ENCODE results near the gene ALDH5A1.

The ALDH5A1 gene

GRCh38 chr6:24494821-24495795 lies at the start of gene ALDH5A1:
TSS of gene ALDH5A1 (plus strand) at chr6:24494969. CDS start at chr6:24494997, 28 bp downstream.
- peak; percentile 55 to 68 for DNase-seq (ENCODE audit: low read depth in 1 of 2, low spot score in 1 of 2)

DNA sequence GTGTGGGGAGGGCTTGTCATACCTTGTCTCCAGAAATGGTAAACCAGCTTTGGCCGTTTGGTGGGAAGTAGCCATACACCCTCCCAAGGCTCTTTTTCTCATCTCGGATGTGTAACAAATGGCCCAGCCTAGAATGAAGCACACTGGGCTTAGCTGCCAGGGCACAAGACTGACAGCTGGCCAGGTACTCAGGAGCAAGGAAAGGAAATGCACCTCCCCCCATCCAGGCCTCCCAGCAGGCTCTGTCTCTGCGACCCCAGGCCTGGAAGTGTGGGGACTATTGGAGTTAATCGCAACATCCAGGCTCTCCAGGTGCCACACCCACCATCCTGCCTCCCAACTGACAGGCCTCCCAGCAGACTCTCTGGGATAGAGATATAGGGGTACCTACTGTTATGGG lies 49.1 kb upstream of the ALDH5A1 start:
- no peak for DNase-seq (ENCODE audit: low read depth in 1 of 2, low spot score in 1 of 2)

- DNase-seq (ENCODE audit: low read depth in 1 of 2, low spot score in 1 of 2): no peak
Observed at GRCh38 chr6:24446670-24447069, 48.1 kb upstream of the ALDH5A1 start.

- DNase-seq (ENCODE audit: low read depth in 1 of 2, low spot score in 1 of 2): no peak
Observed at GRCh38 chr6:24448396-24448795, 46.4 kb upstream of the ALDH5A1 start.

GRCh38 chr6:24448828-24449525 lies 45.8 kb upstream of the ALDH5A1 start:
- no peak for DNase-seq (ENCODE audit: low read depth in 1 of 2, low spot score in 1 of 2)

DNA sequence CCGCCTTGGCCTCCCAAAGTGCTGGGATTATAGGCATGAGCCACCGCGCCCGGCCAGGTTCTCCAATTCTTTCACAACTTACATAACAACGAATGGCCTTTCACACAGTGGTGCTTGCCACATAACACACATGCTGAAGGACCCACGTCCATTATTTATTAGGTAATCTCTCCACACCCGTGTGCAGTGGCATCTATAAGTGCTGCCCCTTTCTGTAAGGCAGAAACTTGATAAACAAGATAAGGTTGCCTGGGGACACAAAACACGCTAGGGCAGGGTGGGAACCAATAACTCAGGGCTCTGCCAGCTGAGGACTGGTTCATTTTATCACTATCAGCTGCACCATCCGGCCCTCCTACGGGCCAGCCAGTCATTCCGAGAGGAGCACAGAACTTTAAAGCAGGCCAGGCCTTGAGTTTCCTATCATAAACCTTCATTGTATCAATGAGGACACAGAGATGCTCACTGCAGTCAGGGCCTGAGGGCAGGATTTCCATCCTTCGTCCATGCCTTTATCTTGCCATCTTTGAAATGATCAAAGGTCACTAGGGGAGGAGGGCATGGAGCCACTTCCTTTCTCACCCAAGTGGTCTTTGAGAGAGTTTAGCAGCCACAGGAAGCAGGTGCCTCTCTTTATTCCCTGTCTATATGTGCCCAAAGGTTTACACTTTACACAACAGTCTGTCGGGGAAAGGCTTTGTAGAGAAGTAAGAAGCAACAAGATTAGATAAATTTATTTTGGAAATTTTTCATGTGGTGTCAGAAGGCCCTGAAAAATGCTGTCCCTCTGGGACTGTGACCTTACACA lies 43.0 kb upstream of the ALDH5A1 start:
- DNase-seq (ENCODE audit: low read depth in 1 of 2, low spot score in 1 of 2): no peak

- no peak for DNase-seq (ENCODE audit: low read depth in 1 of 2, low spot score in 1 of 2)
Observed at GRCh38 chr6:24453921-24454320, 40.8 kb upstream of the ALDH5A1 start.

DNA sequence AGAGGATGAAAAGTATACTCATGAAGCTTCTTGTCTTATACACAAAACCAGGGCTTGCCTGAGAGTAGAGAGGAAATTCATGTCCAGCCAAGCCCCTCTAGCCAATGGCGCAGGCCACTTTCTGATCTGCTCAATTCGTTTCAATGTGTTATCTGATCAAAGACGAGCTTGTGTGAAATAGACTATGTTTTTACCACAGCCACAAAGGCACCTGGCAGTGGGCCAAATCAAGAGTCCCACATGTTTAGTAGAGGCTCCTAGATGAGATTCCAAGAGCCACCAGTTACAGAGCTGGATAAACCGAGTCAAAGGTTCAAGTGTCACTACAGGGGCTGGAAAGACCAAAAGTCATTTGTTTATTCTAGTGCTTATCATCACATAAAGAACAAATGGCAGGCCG lies 40.3 kb upstream of the ALDH5A1 start:
- DNase-seq (ENCODE audit: low read depth in 1 of 2, low spot score in 1 of 2): no peak

GRCh38 chr6:24455061-24455460 lies 39.7 kb upstream of the ALDH5A1 start:
- DNase-seq (ENCODE audit: low read depth in 1 of 2, low spot score in 1 of 2): no peak

GRCh38 chr6:24458134-24458533 lies 36.6 kb upstream of the ALDH5A1 start:
- no peak for DNase-seq (ENCODE audit: low read depth in 1 of 2, low spot score in 1 of 2)

DNA sequence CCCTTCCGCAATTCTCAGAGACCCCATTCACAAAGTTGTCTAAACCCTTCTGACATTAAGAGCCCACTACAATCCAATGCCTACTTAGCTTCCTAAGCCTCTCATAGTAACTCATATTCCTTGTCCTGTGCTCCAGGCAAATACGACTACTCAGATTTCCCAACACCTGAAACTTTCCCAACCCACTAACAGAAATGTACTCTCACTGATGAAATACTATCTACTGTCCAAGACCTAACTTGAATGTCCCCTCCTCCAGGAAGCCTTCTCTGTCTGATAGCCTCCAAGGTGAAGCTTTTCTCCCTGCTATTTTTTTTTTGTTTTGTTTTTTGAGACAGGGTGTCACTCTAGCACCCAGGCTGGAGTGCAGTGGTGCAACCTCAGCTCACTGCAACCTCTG lies 35.8 kb upstream of the ALDH5A1 start:
- DNase-seq (ENCODE audit: low read depth in 1 of 2, low spot score in 1 of 2): no peak

- no peak for DNase-seq (ENCODE audit: low read depth in 1 of 2, low spot score in 1 of 2)
Observed at GRCh38 chr6:24460966-24461365, 33.8 kb upstream of the ALDH5A1 start.

DNA sequence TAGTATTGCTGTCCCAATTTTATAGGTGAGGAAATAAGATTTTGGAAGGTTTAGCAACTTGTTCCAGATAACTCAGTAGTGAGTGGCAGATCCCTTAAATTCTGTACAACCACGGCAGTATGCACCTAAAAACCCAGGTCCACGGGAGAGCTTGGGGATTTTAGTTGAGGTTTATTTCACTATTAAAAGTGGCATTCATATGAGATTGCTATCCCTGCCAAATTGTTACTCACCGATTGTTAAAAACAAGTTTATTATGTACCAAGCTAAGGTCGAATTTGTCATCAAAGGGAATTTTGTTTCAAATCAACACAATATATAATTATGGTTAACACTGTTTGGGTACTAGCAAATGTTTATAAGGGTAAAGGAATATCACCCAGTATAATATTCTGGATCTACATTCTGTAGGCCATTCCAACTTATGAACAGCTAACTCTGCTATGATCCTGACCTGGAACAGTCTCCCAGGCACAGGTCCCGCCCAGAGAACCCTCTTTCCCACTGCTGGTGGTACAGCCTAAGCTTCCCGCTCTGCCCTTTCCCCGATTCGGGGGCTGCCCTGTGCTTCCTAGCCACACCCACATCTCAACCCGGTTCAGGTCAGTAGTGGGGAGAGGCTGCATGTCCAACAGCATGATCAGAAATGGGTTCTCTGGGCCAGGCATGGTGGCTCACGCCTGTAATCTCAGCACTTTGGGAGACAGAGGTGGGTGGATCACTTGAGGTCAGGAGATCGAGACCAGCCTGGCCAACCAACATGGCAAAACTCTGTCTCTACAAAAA lies 30.3 kb upstream of the ALDH5A1 start:
- DNase-seq (ENCODE audit: low read depth in 1 of 2, low spot score in 1 of 2): no peak

DNA sequence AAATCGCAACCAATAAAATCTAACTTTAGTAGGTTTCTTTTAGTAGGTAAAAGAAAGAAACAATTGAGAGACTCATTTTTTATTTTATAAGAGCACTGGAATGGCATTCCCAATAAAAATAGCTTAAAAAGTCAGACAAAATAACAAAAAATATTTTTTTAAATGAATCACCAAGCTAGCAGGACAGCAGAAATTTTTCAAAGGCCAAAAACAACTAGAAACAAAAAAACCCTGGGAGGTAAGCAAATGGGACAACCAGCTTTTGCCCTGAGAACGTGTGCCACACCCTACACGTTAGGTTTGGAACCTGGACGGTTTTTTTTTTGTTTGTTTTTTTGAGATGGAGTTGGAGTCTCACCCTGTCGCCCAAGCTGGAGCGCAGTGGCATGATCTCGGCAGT lies 25.0 kb upstream of the ALDH5A1 start:
- DNase-seq (ENCODE audit: low read depth in 1 of 2, low spot score in 1 of 2): no peak

- DNase-seq (ENCODE audit: low read depth in 1 of 2, low spot score in 1 of 2): no peak
Observed at GRCh38 chr6:24472181-24472580, 22.6 kb upstream of the ALDH5A1 start.

DNA sequence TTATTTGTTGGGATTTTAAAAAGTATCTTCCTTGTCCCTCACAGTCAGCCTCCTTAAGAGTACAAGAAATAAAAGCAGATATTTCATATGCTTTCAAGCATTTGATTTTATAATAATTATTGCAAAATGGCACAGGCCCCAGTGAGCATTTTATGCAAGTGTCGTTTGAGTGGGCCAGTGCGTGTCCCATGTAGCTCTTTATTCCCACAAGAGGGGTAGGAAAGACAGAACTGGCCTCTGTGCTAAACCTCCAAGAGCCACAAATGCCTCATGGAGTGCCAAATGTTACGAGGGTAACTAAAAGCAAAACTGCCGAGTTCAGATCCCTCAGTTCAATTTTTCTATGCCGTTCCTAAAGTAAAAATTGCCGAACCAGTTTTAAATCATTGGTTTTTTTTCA lies 18.1 kb upstream of the ALDH5A1 start:
- no peak for DNase-seq (ENCODE audit: low read depth in 1 of 2, low spot score in 1 of 2)

GRCh38 chr6:24477070-24477469 lies 17.7 kb upstream of the ALDH5A1 start:
- DNase-seq (ENCODE audit: low read depth in 1 of 2, low spot score in 1 of 2): no peak

GRCh38 chr6:24478903-24479302 lies 15.9 kb upstream of the ALDH5A1 start:
- DNase-seq (ENCODE audit: low read depth in 1 of 2, low spot score in 1 of 2): no peak

DNA sequence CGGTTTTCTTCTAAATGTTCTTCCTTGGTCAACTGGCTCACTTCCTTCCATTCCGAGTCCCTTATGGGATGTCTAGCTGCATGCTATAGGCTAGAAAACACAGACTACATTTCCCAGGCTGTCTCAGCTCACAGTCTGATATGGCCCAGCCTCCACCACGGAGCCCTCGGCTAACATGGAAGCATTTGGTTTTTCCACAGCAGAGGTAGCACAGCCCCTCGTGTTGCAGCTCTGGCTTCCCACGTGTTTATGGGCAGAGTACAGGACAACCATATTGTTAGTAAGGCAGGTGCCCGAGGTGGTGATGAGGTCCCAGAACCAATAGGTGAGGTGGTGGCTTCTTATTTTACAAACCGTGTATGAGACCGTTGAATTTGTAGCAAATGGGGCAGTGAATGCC lies 14.1 kb upstream of the ALDH5A1 start:
- no peak for DNase-seq (ENCODE audit: low read depth in 1 of 2, low spot score in 1 of 2)

DNA sequence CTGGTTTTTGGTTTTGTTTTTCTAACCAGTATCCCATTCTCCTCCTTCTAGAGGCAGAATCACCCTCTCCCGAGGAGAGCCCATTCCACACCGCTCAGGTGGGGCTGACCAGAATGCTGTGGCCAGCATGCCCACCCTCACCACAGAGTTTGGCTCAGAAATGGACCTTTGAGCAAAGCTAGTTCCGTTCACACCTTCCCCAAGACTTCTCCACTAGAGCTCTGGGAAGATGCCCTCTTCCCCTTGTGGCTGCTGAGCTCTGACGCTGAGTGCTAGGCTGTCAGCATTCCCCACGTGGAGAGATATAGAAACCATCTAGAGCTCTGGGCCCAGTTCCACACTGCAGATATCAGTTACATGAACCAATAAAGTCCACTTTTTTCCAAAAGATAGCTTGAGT lies 13.3 kb upstream of the ALDH5A1 start:
- DNase-seq (ENCODE audit: low read depth in 1 of 2, low spot score in 1 of 2): no peak

All from stimulated activated CD4-positive, alpha-beta T cell treated with anti-CD3 and anti-CD28 coated beads, Interleukin-15, amount 100 ng/mL, for 1 hour (primary cell).